ENCODE measurements around the gene PRKCI. TPM values are rescaled to one million over a fixed set of nuclear protein-coding genes. Genes with fewer than 3 reads are reported as not detected.

The PRKCI gene
- total and polyA plus RNA-seq, 9 of the 15 experiments (the other 6 are each of a cell fraction or from before 2014, with no cell fraction given) = 10.5 to 43.2 (median 31.4) TPM

Small RNA genes within 50 kb of the gene (small RNA-seq; reads per million reads assigned to genes)
- gene RF00019 = not detected

Other genes starting within 250 kb of the PRKCI start
- 6.0 and 8.3 TPM in 2 replicates for gene GPR160, start 184.4 kb upstream of the PRKCI start, total RNA-seq (2014; rRNA removed)
- gene GPR160, start 184.4 kb upstream of the PRKCI start, total RNA-seq (2014; rRNA removed; fragmentation: Illumina TruSeq; extraction: Trizol) = 9.1 and 9.6 TPM in 2 replicates
- 7.8 and 9.5 TPM in 2 replicates for gene GPR160, start 184.4 kb upstream of the PRKCI start, total RNA-seq (2015; rRNA removed; fragmentation: Illumina TruSeq; extraction: Trizol)
- gene GPR160, start 184.4 kb upstream of the PRKCI start, total RNA-seq (2021) = 5.0 and 6.6 TPM in 2 replicates
- gene GPR160, start 184.4 kb upstream of the PRKCI start, polyA plus RNA-seq (2011; rRNA removed) = 6.8 and 8.7 TPM in 2 replicates
- 9.9 and 10.5 TPM in 2 replicates for gene GPR160, start 184.4 kb upstream of the PRKCI start, polyA plus RNA-seq (2014; fragmentation: Illumina TruSeq; extraction: Trizol)
- 1 to 10 TPM; 1.3 to 1.5 TPM for gene GPR160, start 184.4 kb upstream of the PRKCI start, polyA plus RNA-seq (2014; fragmentation: Nextera tagmentation; extraction: Ambion mirVana)
- gene GPR160, start 184.4 kb upstream of the PRKCI start, polyA plus RNA-seq (2014; rRNA removed) = 5.1 and 6.0 TPM in 2 replicates
- gene PHC3, start 40.7 kb upstream of the PRKCI start, total RNA-seq (2014; rRNA removed) = 3.1 and 8.9 TPM in 2 replicates
- gene PHC3, start 40.7 kb upstream of the PRKCI start, total RNA-seq (2014; rRNA removed; fragmentation: Illumina TruSeq; extraction: Trizol) = 16.9 and 19.0 TPM in 2 replicates
- 14.9 and 15.1 TPM in 2 replicates for gene PHC3, start 40.7 kb upstream of the PRKCI start, total RNA-seq (2015; rRNA removed; fragmentation: Illumina TruSeq; extraction: Trizol)
- 16.9 and 21.5 TPM in 2 replicates for gene PHC3, start 40.7 kb upstream of the PRKCI start, total RNA-seq (2021)
- 21.6 and 32.1 TPM in 2 replicates for gene PHC3, start 40.7 kb upstream of the PRKCI start, polyA plus RNA-seq (2011; rRNA removed)
- 8.1 and 10.5 TPM in 2 replicates for gene PHC3, start 40.7 kb upstream of the PRKCI start, polyA plus RNA-seq (2014; fragmentation: Illumina TruSeq; extraction: Trizol)
- 1 to 10 TPM; 4.6 to 6.0 TPM for gene PHC3, start 40.7 kb upstream of the PRKCI start, polyA plus RNA-seq (2014; fragmentation: Nextera tagmentation; extraction: Ambion mirVana)
- 7.4 and 16.2 TPM in 2 replicates for gene PHC3, start 40.7 kb upstream of the PRKCI start, polyA plus RNA-seq (2014; rRNA removed)
- 11.5 and 19.1 TPM in 2 replicates for gene SKIL, start 135.3 kb downstream of the PRKCI start, total RNA-seq (2014; rRNA removed)
- gene SKIL, start 135.3 kb downstream of the PRKCI start, total RNA-seq (2014; rRNA removed; fragmentation: Illumina TruSeq; extraction: Trizol) = 16.2 and 20.0 TPM in 2 replicates
- gene SKIL, start 135.3 kb downstream of the PRKCI start, total RNA-seq (2015; rRNA removed; fragmentation: Illumina TruSeq; extraction: Trizol) = 15.5 and 15.6 TPM in 2 replicates
- 14.1 and 14.3 TPM in 2 replicates for gene SKIL, start 135.3 kb downstream of the PRKCI start, total RNA-seq (2021)
- gene SKIL, start 135.3 kb downstream of the PRKCI start, polyA plus RNA-seq (2011; rRNA removed) = 5.7 and 6.7 TPM in 2 replicates
- gene SKIL, start 135.3 kb downstream of the PRKCI start, polyA plus RNA-seq (2014; fragmentation: Illumina TruSeq; extraction: Trizol) = 4.2 and 4.8 TPM in 2 replicates
- gene SKIL, start 135.3 kb downstream of the PRKCI start, polyA plus RNA-seq (2014; fragmentation: Nextera tagmentation; extraction: Ambion mirVana) = 1 to 10 TPM; 4.4 to 9.7 TPM
- 4.3 and 5.5 TPM in 2 replicates for gene SKIL, start 135.3 kb downstream of the PRKCI start, polyA plus RNA-seq (2014; rRNA removed)
- gene CLDN11, start 196.4 kb downstream of the PRKCI start, total RNA-seq (2014; rRNA removed) = 0.37 and 0.41 TPM in 2 replicates
- gene CLDN11, start 196.4 kb downstream of the PRKCI start, total RNA-seq (2014; rRNA removed; fragmentation: Illumina TruSeq; extraction: Trizol) = 0.16 and 0.18 TPM in 2 replicates
- 0.26 and 0.33 TPM in 2 replicates for gene CLDN11, start 196.4 kb downstream of the PRKCI start, total RNA-seq (2015; rRNA removed; fragmentation: Illumina TruSeq; extraction: Trizol)
- 0.24 and 0.42 TPM in 2 replicates for gene CLDN11, start 196.4 kb downstream of the PRKCI start, total RNA-seq (2021)
- gene CLDN11, start 196.4 kb downstream of the PRKCI start, polyA plus RNA-seq (2011; rRNA removed) = not detected in 2 replicates
- 0.17 and 0.18 TPM in 2 replicates for gene CLDN11, start 196.4 kb downstream of the PRKCI start, polyA plus RNA-seq (2014; fragmentation: Illumina TruSeq; extraction: Trizol)
- under 1 TPM; 0.14 to 0.15 TPM for gene CLDN11, start 196.4 kb downstream of the PRKCI start, polyA plus RNA-seq (2014; fragmentation: Nextera tagmentation; extraction: Ambion mirVana)
- 0.05 and 0.16 TPM in 2 replicates for gene CLDN11, start 196.4 kb downstream of the PRKCI start, polyA plus RNA-seq (2014; rRNA removed)

Data from K562 (cell line).